Left renal pelvis (tissue), 4 donors: Measurements from ENCODE around the gene CDC42EP1. TPM values are rescaled to one million over a fixed set of nuclear protein-coding genes. Genes with fewer than 3 reads are reported as not detected.

ENCODE experiments used
- DNase-seq, 4 donors: peaks; one replicate each; pipeline ENCODE4 v3.0.0-alpha.2; 2013; ENCODE audit warnings: low read depth in 4 of 4, low spot score in 3 of 4
- polyA plus RNA-seq, 4 donors: library from polyadenylated mRNA; unstranded; fragments of 120-200 nt; gene quantifications; one replicate each; pipeline ENCODE4 v1.2.1, GENCODE V29; 2013; ENCODE audit not compliant: insufficient read length in 4 of 4

The CDC42EP1 gene
- polyA plus RNA-seq, 4 donors, result 35.3 to 71.5 (median 53.8) TPM

DNA sequence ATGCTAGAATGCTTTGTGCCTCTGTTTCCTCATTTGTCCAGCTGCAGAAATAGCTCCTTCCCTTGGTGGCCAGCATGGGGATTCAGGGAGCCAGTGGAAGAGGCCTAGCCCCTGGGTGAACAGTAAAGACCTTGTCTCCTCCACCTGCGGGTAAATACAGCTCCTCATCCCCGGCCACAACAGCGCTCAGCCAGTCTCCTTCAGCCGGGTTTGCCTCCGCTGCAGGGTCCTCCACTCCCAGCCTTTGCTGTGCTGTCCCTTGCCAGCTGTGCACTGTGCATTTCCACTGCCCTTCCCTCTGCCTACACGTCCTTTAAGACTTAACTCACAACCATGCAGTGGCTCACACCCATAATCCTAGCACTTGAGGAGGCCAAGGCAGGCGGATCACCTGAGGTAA, 1.5 kb upstream of the CDC42EP1 start:
- DNase-seq, result no peak

DNA sequence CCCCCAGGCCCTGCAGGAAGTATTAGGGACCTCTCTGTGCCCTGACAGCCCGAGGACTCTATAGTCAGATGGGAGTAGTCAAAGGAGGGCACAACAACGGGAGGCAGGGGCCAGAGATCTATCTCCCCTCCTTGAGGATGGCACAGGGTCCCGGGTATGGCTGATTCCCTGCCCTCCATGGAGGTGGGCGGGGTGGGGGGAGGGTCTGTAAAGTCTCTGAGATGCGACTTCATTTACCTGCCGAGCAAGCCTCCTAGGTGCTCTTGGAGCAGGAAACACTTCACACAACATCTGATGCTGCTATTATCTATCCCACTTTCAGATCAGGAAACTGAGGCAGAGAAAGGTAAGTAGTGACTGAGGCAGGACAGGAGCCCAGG, 769 bp upstream of the CDC42EP1 start:
- DNase-seq, result no peak

DNA sequence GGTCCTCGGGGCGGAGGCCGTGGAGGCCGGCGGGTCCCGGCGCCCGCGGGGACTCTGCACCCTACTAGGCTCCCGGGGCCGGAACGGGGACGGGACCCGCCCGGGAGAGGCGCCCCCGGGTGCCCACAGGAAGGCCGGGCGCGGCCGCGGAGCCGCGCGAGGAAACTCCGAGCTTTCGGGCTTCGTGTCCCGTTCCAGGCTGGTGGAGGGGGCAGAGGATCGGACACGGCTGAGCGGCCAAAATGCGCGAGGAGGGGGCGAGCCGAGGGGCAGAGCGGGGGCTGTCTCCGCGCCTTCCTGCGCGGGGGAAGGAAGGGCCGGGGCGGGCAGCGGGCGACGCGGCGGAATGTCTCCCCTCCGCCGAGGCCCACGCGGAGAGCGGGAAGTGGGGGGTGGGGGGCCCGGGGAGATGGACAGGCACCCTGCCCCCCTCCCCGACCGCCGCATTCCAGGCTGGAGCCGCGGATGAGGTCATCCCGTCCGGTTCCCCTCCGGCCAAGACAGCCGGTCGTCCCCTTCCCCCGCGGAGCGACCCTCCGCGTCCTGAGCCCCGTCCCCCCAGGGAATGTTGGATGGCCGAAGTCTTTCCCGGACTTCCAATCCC, 430 bp downstream of the CDC42EP1 start:
- DNase-seq, result no peak

DNA sequence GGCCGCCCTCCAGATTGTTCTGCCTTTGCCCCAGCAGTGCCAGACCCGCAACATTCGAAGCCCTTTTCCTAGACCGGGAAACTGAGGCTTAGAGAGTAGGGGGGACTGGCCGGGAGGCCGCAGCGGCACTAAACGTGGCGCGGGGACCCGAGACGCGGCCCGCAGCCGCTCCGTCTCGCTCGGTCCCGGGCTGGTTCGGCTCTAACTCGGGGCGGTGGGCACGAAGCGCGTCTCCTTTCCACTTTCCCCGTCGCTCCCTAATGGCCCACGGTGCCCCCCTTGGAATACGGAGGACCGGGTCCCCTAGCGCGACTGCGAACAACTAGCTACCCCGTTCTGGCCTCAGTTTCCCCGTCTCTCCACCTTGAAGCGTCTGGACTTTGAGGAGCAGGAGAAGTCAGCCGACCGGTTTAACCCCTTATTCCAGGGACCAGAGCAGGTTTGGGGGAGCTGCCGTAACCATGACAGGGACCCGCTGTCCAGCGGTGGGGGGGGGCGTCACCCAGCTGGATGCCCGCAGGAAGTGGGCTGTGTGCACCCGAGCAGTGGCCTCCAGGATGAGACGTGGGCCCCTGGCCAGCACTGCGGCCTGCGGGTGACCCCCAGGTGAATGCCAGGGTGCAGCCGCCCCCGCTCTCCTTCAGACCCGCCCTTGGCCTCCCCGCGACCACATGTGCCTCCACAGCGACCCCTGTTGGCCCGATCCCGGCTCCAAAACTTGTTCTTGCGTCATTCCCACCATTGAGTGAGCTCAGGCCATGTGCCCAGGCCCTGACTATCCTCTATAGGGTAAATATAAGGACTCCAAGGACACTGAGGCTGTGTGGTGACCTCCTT, 1.1 kb downstream of the CDC42EP1 start:
- DNase-seq, result peak in 2 of 4 donors; percentile 87 to 90

DNA sequence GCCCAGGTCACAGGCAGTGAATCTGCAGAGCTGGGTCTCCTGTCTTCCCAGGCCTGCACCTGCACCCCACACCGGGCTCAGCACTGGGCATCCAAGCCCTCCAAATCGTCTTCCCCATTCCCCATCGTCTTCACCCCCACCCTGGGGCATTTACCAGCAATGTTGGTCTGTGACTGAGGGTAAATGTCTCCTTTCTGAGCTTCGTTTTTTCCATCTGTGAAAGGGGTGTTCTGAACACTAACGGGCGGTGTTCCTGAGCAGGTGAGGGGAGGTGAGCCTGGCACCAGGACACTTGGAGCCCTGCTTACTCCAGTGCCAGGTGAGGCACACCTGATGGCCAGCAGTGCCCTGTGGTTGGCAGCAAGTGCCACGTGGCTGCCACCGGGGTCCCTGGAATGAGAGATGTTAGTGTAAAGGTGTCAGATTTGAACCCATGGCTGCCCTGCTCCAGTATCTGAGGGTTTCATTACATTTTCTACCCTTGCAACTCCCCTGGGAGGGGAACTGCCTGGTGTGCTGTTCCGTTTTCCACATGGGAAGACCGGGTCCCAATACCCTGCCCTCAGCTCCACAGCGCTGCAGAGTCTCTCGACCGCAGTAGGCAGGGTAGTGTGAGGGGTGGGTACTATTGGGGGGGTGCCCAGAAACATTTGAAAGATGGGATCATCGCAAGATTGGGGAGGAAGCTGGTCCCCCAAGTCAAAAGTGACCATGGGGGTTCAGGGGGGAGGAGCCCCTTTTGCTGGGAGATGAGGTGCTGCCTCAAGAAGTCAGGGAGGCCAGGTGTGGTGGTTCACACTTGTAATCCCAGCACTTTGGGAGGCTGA, 2.0 kb downstream of the CDC42EP1 start:
- no peak for DNase-seq

DNA sequence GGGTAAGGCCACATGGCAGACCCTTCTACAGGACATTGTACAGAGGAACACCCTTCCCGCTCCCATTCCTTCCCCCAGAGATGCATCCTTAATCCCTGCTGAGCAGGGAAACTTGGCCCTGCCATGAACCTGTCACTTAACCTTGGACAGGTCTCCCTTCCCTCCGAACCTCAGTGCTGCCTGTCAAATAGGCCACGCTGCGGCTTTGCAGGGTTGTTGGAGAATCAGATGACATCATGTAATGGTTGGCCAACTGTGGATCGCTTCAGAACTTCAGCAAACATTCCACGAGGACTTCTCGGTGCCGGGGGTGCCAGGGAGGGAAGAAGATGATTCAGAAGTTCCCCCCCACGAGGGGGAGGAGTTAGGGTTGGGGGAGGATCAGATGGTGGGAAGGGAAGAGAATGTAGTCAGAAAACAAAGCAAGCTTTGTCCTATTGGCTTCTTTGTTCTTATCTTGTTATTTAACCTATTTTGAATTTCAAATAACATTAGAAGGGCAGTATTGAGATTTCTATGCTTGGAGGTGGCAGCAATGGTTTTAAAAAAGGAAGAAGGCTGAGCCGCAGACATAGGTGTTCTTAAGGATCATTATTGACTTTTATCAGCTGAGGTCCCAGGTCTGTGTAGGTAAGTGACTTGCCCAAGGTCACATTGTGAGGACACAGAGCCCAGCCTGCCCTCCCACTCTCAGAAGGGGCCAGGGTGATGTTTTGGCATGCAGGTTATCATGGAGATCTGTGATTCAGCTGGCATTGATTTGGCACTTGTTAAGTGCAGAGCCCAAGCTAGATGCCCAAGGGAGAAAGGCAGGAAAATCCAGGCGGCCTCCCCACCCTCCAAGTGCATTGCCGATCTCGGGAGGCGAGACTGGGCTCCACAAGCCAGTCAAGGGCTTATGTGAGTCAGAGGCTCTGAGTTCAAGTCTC, 3.1 kb downstream of the CDC42EP1 start:
- DNase-seq, result no peak

DNA sequence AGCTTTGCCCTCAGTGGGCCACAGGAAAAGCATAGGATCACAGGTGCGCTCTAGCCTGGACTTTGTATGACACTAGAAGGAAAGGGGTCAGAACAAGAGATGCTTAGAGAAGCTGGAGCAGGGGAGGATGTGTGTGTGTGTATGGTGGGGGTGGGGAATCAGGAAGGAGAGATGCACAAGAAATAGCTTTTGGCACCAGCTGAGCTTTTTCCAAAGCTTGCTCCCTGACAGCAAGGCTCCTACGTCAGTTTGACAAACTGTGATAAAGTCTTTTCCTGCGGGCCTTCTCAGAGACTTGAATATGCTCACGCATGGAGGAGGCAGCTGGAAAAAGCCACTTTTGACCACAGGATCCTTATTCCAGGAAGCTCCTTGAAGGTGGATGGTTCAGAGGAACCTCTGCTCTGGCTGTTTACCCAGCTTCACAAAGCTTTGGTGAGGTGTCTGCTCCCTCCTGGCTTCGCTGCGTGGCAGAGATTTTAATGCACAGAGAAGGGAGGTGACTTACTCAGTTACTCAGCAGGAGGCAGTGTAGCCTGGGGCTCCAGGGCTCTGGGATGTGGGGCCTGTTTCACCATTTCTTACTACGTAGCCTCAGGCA, 3.9 kb downstream of the CDC42EP1 start:
- peak in 1 of 4 donors; percentile 60 for DNase-seq

DNA sequence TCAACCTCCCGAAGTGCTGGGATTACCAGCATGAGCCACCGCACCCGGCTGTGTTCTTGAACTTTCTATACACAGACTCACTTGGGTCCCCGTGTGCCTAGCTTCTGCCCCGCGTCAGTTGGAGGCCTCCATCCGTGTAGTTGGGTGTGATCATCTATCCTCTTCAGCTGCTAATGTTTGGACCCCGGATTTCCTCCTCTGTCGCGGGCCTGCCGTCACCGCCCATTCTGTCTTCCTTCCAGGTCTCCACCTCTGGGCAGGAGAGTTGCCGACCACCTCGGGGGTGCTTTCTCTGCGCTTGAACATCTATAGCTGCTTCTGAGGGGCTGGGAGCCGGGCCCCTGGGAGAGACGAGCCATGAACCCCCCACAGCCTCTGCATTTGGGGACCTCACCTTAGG, 5.5 kb downstream of the CDC42EP1 start:
- DNase-seq, result no peak

DNA sequence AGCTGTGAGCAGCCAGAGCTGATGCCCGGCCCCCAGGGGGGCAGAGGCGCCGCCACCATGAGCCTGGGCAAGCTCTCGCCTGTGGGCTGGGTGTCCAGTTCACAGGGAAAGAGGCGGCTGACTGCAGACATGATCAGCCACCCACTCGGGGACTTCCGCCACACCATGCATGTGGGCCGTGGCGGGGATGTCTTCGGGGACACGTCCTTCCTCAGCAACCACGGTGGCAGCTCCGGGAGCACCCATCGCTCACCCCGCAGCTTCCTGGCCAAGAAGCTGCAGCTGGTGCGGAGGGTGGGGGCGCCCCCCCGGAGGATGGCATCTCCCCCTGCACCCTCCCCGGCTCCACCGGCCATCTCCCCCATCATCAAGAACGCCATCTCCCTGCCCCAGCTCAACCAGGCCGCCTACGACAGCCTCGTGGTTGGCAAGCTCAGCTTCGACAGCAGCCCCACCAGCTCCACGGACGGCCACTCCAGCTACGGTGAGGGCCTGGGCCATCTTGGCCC, 6.1 kb downstream of the CDC42EP1 start:
- no peak for DNase-seq

DNA sequence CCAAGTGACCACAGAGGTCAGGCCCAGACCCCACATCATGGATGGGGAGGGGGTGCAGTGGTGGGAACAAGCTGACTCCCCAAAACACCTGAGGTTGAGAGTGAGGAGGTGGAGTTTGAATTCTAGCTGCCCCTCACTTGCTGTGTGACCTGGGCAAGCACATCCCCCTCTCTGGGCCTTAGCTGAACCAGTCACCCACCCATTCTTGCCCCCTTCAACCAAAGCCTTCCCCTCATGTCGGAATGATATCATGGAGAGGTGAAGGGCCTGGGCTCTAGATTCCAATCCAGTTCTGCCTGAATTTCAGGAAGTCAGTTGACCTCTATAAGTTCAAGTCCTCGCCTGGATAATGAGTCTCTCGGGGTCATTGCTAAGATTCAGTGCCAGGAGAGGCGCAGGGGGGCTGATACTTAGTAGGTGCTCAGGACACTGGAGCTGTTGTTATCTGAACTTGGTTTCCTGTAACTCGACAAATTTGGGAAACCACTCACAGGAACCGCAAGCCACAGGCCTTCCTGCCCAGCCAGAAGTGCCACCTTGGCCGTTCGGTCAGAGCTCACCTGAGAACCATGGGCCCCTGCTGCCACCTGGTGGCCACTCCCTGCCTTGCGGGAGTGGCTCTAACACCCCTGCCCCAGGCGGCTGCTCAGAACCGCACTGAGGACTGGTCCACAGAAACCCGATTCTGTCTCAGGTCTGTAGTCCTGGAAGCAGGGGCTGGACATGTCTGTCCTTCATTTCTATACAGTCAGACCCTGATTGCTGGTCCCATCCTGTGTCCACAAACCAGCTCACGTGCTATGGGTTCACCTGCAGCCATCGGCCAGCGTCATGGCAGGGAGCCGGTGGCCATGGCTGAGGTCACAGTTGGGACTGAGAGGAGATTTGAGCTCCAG, 6.9 kb downstream of the CDC42EP1 start:
- peak in 1 of 4 donors; percentile 63 for DNase-seq

DNA sequence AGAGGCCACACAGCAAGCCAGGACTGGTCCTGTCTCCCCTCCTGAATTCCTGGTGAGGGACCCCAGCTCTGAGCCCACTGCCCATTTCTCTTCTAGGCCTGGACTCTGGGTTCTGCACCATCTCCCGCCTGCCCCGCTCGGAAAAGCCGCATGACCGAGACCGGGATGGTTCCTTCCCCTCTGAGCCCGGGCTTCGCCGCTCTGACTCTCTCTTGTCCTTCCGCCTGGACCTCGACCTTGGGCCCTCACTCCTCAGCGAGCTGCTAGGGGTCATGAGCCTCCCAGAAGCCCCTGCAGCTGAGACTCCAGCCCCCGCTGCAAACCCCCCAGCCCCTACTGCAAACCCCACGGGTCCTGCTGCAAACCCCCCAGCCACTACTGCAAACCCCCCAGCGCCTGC, 7.7 kb downstream of the CDC42EP1 start:
- no peak for DNase-seq

DNA sequence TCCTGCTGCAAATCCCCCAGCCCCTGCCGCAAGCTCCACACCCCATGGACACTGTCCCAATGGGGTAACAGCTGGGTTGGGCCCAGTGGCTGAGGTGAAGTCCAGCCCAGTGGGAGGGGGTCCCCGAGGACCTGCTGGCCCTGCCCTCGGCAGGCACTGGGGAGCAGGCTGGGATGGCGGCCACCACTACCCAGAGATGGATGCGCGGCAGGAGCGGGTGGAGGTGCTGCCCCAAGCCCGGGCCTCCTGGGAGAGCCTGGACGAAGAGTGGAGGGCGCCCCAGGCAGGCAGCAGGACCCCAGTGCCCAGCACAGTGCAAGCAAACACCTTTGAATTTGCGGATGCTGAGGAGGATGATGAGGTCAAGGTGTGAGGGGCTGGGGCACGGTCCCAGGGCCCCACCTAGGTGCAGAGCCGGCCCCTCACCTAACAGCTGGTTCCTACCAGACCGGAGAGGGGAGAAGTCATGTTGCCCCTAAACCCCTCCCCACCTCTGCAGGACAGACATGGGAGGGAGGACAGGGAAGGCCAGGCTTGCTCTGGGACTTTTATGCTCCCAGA, 8.2 kb downstream of the CDC42EP1 start:
- DNase-seq, result no peak

DNA sequence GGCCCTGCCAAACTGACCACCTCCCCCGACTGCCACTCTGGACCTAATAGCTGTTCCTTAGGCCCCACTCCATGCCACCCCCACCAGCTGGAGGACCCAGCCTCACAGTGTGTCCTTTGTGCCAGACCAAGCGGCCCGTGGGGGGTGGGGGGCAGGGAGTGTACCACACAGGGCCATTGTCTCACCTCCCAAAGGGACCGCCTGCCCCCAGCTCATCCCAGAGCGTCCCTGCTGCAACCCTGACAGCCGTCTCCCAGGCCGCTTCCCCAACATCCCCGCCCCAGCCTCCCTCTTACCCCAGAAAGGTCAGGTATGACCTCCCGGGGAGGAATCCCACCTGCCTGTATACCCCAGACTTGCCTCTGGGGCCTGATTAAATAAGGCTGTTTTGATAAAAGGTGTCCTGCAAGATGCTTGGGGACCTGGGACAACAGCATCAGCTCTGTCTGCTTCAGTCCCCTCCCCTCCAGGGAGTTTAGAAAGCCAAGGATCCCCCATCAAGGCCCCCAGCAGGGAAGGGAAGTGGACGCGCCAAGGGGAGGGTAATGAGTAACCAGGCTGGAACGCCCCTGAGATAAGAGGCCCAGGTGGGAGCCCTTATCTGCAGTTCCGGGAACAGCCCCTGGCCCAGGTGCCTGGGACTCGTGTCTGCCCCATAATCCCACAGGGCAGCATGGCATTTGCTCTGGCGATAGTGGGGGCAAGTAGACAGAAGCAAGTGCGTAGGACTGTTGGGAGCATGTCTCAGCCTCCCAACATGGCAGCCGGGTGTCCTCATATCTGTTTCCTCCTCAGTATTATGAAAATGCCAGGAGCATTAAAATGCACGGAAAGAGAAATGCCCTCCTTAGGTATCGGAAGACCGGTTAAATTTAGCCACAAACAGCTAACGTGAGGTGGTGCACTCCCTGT, 9.0 kb downstream of the CDC42EP1 start:
- no peak for DNase-seq

DNA sequence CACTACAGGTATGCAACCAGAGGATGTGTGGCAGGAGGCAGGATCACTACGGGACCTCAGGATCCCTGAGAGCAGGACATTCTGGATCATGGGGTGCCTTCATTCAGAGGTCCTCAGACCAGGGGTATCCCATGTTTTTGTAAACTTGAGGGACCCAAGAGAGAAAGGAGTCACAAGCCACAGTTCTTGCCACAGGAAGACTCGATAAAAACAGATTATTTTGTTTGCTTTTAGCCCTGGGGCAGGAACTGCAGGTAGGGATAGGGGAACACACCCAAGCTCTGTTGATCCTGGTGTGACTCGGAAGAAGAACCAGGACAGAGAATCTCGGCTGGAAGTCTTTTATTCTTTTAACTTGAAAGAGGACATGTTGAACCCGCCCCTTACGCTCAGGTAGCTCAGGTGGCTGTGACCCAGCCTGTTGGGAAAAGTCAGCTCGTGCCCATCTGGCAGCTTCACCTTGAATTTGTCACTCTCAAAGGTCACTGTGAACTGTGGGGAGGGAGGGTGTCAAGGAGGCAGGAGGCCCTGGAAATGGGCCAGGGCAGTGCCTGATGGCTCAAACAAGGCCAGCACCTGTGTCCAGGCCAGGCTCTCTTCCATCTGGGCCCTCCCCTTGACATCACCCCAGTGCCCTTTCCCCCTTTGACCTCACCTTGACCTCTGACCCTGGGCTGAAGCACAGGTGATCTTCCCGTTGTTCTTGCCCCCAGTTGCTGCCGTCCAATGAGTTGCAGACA, 9.8 kb downstream of the CDC42EP1 start:
- no peak for DNase-seq

DNA sequence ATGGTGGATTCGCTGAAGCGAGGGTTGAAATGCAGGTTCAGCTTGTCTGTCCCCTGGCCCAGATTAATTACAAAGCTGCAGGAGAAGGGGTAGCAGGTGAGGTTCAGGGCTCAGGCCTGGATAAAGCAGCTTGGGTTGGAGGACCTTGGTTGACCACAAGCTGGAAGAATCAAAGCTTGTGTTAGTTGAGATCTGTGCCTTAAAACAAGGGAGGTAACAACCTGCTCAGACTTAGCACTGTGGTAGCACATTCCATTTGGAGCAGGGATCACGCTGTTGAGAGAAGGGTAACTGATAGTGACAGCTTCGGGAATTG, 10.3 kb downstream of the CDC42EP1 start:
- no peak for DNase-seq

DNA sequence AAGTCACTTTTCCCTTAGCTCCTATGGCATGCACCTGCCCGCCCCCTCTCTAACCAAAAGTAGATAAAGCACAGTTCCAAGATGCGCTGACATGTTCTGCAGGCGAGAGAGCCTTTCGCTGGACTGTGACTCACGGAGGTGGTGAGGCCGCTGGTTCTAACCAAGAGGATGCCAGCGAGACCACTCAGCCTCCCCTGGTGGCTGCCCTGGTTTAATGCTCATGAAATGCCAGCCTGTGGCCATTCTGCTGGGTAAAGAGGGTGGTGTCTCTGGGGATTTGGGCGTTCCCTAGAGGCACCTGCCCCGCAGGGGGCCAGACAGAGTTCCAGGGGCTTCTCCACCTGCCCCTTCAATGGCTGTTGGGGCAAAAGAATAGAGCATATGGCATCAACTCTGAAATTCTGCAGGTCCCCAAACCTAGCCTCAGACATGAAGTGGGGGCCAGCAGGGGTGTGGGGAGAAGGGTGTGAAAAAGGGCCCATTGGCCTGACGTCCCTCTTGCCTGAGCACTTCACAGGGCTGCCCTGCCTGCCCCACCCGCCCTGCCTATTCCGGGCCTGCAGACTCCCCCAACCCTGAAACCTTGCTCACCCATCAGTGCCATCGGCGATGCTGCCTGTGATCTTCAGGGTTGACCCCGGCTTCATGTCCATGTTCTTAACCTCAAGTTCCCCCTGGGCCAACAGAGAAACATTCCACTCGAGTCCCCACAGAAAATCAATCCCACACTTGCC, 11.1 kb downstream of the CDC42EP1 start:
- no peak for DNase-seq
